GM12878 (cell line): Measurements from ENCODE around the gene PRKCD. TPM values are rescaled to one million over a fixed set of nuclear protein-coding genes. Genes with fewer than 3 reads are reported as not detected.

Experiments
- ATAC-seq: fragments of 200-7000 bp; cut with Tn5 transposase; 3 replicates; pipeline ENCODE4 v1.9.1; 2020; ENCODE audit warnings: mild to moderate bottlenecking, moderate library complexity
- BruUV-seq: library from RNA; stranded (reverse); fragments of 400-500 nt; replicated peaks from 2 replicates; lab custom pipeline; 2021; lab: Mats Ljungman, UMichigan
- CTCF ChIA-PET: fragments of 300-600 bp; sonication (Branson Sonifier 250); formaldehyde crosslinking; extraction: SDS; loops from one replicate; lab custom pipeline; 2021; ENCODE audit warnings: inconsistent platforms; lab: Yijun Ruan, JAX
- POLR2A ChIA-PET: fragments of 350-600 bp; formaldehyde crosslinking; extraction: SDS; loops from one replicate; lab custom pipeline; 2021; ENCODE audit warnings: inconsistent platforms; lab: Charles Lee
- RAD21 ChIA-PET: fragments of 300-600 bp; sonication (Branson Sonifier 250); formaldehyde crosslinking; loops from one replicate; lab custom pipeline; 2023; ENCODE audit warnings: antibody characterized with exemption; ENCODE audit not compliant: unreplicated experiment; lab: Charles Lee
- SMC1A ChIA-PET: fragments of 300-600 bp; sonication (Branson Sonifier 250); formaldehyde crosslinking; loops from one replicate; lab custom pipeline; 2023; ENCODE audit not compliant: unreplicated experiment, uncharacterized antibody; lab: Charles Lee
- DNase-seq: peaks from one replicate; pipeline ENCODE4 v3.0.0-alpha.2; 2011; ENCODE audit warnings: low read depth, low spot score
- FAIRE-seq: peaks from 3 replicates; lab custom pipeline; 2011; peaks lifted over from hg19 to GRCh38; lab: Jason Lieb, UNC
- H2AFZ ChIP-seq: 2 replicates; pipeline ENCODE4 v1.6.0; 2011; ENCODE audit warnings: low read depth, low read length, control low read depth; ENCODE audit not compliant: control insufficient read depth
- H3K27ac ChIP-seq: 2 replicates; pipeline ENCODE4 v1.5.1; 2011; ENCODE audit warnings: control low read depth; ENCODE audit not compliant: control insufficient read depth, insufficient read depth
- H3K27me3 ChIP-seq, 2 experiments: replicated peaks in 1 of 2; 2 replicates each; pipeline versions ENCODE4 v1.6.0 to v1.6.1; 2011; ENCODE audit warnings: low read length in 1 of 2; ENCODE audit not compliant: control insufficient read depth in 2 of 2, insufficient read depth in 2 of 2
- H3K36me3 ChIP-seq, 2 experiments: 2 replicates each; pipeline ENCODE4 v1.5.1; 2011; ENCODE audit warnings: low read length in 1 of 2; ENCODE audit not compliant: control insufficient read depth in 2 of 2, insufficient read depth in 2 of 2
- H3K4me1 ChIP-seq: 2 replicates; pipeline ENCODE4 v1.6.1; 2011; ENCODE audit warnings: mild to moderate bottlenecking, low read length, moderate library complexity, mixed read lengths; ENCODE audit not compliant: control insufficient read depth, insufficient read depth
- H3K4me2 ChIP-seq: 2 replicates; pipeline ENCODE4 v1.6.0; 2011; ENCODE audit warnings: control low read depth; ENCODE audit not compliant: control insufficient read depth, insufficient read depth
- H3K4me3 ChIP-seq: fragments of 200-600 bp; sonication (generic); 2 replicates; pipeline ENCODE4 v1.5.1; 2016
- H3K79me2 ChIP-seq: 2 replicates; pipeline ENCODE4 v1.6.0; 2011; ENCODE audit warnings: low read length; ENCODE audit not compliant: control insufficient read depth, insufficient read depth
- H3K9ac ChIP-seq: 2 replicates; pipeline ENCODE4 v1.8.0; 2011; ENCODE audit warnings: low read length, control low read depth, mixed read lengths; ENCODE audit not compliant: control insufficient read depth, insufficient read depth
- H3K9me3 ChIP-seq: replicated peaks from 3 replicates; pipeline ENCODE4 v1.5.1; 2011; ENCODE audit warnings: mild to moderate bottlenecking, low read length; ENCODE audit not compliant: control insufficient read depth, insufficient read depth
- H4K20me1 ChIP-seq: 2 replicates; pipeline ENCODE4 v1.6.0; 2011; ENCODE audit not compliant: control insufficient read depth, insufficient read depth
- FOXM1 ChIP-seq: IDR thresholded peaks from 2 replicates; pipeline ENCODE4 v1.6.1; 2012; ENCODE audit warnings: low read depth, mild to moderate bottlenecking, inconsistent platforms, low read length, moderate library complexity
- HCFC1 ChIP-seq: fragments of 150-350 bp; IDR thresholded peaks from 2 replicates; pipeline ENCODE4 v1.6.1; 2014; ENCODE audit warnings: low read length
- NFIC ChIP-seq: IDR thresholded peaks from 2 replicates; pipeline ENCODE4 v1.6.1; 2012; ENCODE audit warnings: low read depth, mild to moderate bottlenecking, inconsistent platforms, low read length, moderate library complexity
- RELA ChIP-seq: fragments of 450-650 bp; IDR thresholded peaks from 2 replicates; pipeline ENCODE4 v1.8.0; 2014; ENCODE audit warnings: borderline replicate concordance; ENCODE audit not compliant: partially characterized antibody
- SPI1 ChIP-seq: IDR thresholded peaks from 2 replicates; pipeline ENCODE4 v1.6.1; 2011; ENCODE audit warnings: low read depth, mild to moderate bottlenecking, low read length, moderate library complexity, borderline replicate concordance; ENCODE audit not compliant: insufficient read depth
- STAT3 ChIP-seq: IDR thresholded peaks from 2 replicates; pipeline ENCODE4 v1.6.1; 2011; ENCODE audit warnings: low read depth, low read length, improper control_type of control experiment
- ZNF207 ChIP-seq: fragments of 450-650 bp; IDR thresholded peaks from 2 replicates; pipeline ENCODE4 v1.6.1; 2014; ENCODE audit warnings: antibody characterized with exemption, mild to moderate bottlenecking, borderline replicate concordance
- WGBS: methylation state at CpG from one replicate; pipeline ENCODE4 v1.1.6; 2016; ENCODE audit warnings: low lambda C conversion rate; ENCODE audit not compliant: insufficient replicate concordance, insufficient coverage; ENCODE audit errors: missing lambda C conversion rate; 5-methylcytosine and 5-hydroxymethylcytosine counted together
- in situ Hi-C: fragments of 300-500 bp; cut with MboI; formaldehyde crosslinking; loops from 9 replicates; pipeline ENCODE4 v1.14.3; 2018; ENCODE audit warnings: mixed read lengths
- intact Hi-C: fragments of 100-400 bp; cut with micrococcal nuclease; formaldehyde crosslinking; loops from one replicate; pipeline ENCODE4 v1.14.2; 2022; ENCODE audit not compliant: unreplicated experiment
- polyA plus RNA-seq, 11 experiments: library from polyadenylated mRNA; depleted of rRNA in 4 of 11; unstranded in 6 of 11; stranded (reverse) in 5 of 11; fragments of >200 nt; fragmentation: Nextera tagmentation in 4 of 11; fragmentation: Illumina TruSeq in 1 of 11; extraction: Ambion mirVana in 4 of 11; extraction: Trizol in 1 of 11; gene quantifications; 1 replicate in 1 of 11; 2 replicates in 10 of 11; pipeline versions ENCODE4 v1.2.1 to v1.2.3, GENCODE V29; 2011 to 2016; ENCODE audit warnings: inconsistent platforms in 2 of 11, missing spikeins in 2 of 11, low read depth in 1 of 11
- total RNA-seq, 4 experiments: library from RNA; depleted of rRNA in 3 of 4; stranded (reverse); fragments of >200 nt in 3 of 4; fragmentation: Illumina TruSeq in 1 of 4; extraction: Trizol in 1 of 4; gene quantifications; 2 replicates each; pipeline versions ENCODE4 v1.2.1 to v1.2.3, GENCODE V29; 2013 to 2021
- TF ChIP-seq, protein P1 (sequence below): IDR thresholded peaks from 2 replicates; pipeline ENCODE4 v1.6.1; 2011; ENCODE audit warnings: borderline replicate concordance, low read depth, mild to moderate bottlenecking, moderate library complexity, mixed read lengths, low read length; ENCODE audit not compliant: insufficient read depth; ENCODE audit errors: extremely low read length
- TF ChIP-seq, protein P2 (sequence below): fragments of 450-650 bp; IDR thresholded peaks from 2 replicates; pipeline ENCODE4 v1.6.1; 2016; ENCODE audit warnings: mild to moderate bottlenecking

Gene PRKCD
- total and polyA plus RNA-seq, 10 of the 15 experiments (the other 5 are each of a cell fraction or from before 2014, with no cell fraction given) = 10.0 to 114 (median 42.4) TPM

DNA sequence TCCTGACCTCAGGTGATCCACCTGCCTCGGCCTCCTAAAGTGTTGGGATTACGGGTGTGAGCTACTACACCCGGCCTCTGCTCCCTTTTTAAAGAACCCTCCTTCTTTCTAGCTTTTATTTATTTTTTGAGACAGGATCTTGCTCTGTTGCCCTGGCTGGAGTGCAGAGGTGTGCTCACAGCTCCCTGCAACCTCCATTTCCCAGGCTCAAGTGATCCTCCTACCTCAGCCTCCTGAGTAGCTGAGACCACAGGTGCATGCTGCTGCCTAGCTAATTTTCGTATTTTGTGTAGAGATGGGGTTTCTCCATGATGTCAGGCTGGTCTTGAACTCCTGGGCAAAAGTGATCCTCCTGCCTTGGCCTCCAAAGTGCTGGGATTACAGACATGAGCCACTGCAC, 60.3 kb downstream of the PRKCD start:
- FAIRE-seq (no peak), DNase-seq (no peak), ATAC-seq (no peak)
- no peak overlapping the region for H2AFZ ChIP-seq
- no peak overlapping the region for H3K4me3 ChIP-seq
- TF ChIP-seq HCFC1 (no peak), RELA (no peak), FOXM1 (no peak), ZNF207 (no peak), SPI1 (no peak), NFIC (no peak), STAT3 (no peak)
- TF ChIP-seq, protein P1, sequence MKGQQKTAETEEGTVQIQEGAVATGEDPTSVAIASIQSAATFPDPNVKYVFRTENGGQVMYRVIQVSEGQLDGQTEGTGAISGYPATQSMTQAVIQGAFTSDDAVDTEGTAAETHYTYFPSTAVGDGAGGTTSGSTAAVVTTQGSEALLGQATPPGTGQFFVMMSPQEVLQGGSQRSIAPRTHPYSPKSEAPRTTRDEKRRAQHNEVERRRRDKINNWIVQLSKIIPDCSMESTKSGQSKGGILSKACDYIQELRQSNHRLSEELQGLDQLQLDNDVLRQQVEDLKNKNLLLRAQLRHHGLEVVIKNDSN = no peak
- TF ChIP-seq, protein P2, sequence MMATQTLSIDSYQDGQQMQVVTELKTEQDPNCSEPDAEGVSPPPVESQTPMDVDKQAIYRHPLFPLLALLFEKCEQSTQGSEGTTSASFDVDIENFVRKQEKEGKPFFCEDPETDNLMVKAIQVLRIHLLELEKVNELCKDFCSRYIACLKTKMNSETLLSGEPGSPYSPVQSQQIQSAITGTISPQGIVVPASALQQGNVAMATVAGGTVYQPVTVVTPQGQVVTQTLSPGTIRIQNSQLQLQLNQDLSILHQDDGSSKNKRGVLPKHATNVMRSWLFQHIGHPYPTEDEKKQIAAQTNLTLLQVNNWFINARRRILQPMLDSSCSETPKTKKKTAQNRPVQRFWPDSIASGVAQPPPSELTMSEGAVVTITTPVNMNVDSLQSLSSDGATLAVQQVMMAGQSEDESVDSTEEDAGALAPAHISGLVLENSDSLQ = no peak
- RAD21 ChIA-PET = no interaction called here
- no TSS peak for BruUV-seq
- H3K27me3 ChIP-seq = no peaks in the 10 kb centered on the region
- H3K79me2 ChIP-seq = no peaks in the 10 kb centered on the region
- intact Hi-C loops = no loop called here
- H3K9ac ChIP-seq = no peak overlapping the region
- peaks cover 20 to 22% of the 10 kb centered on the region in 2 experiments; a peak in 3 of 4 replicates for H3K36me3 ChIP-seq
- in situ Hi-C loops = no loop called here
- SMC1A ChIA-PET = interaction anchor here (0.6 kb wide), 1 partner anchor 30 kb away, joined by 3 read pairs; no protein-coding TSS in a partner anchor
- 74% methylated on average over 4 of the region's 4 CpGs for WGBS
- H3K4me1 ChIP-seq = no peaks in the 10 kb centered on the region
- POLR2A ChIA-PET = no interaction called here
- CTCF ChIA-PET = interaction anchor here (0.7 to 2.7 kb wide), 8 partner anchors 9 to 128 kb away, joined by 3 to 9 read pairs (median 5); no protein-coding TSS in a partner anchor
- no peaks in the 10 kb centered on the region; the same call in 1 of the 2 replicates for H4K20me1 ChIP-seq
- H3K4me2 ChIP-seq = no peak overlapping the region
- no peaks in the 10 kb centered on the region; the same call in 2 of the 3 replicates for H3K9me3 ChIP-seq
- H3K27ac ChIP-seq = no peak overlapping the region
